IPS-15b (cell line): ENCODE data around the gene TMEM229A.

Experiments used
- H3K27me3 ChIP-seq: one replicate; pipeline ENCODE4 v1.6.1; 2013; ENCODE audit warnings: low read length; ENCODE audit not compliant: control insufficient read depth, insufficient read depth
- H3K36me3 ChIP-seq: one replicate; pipeline ENCODE4 v1.6.1; 2013; ENCODE audit warnings: low read length; ENCODE audit not compliant: control insufficient read depth, insufficient read depth
- H3K4me1 ChIP-seq: one replicate; pipeline ENCODE4 v1.6.1; 2013; ENCODE audit warnings: mild to moderate bottlenecking, low read length; ENCODE audit not compliant: control insufficient read depth, insufficient read depth
- H3K4me3 ChIP-seq: one replicate; pipeline ENCODE4 v1.5.1; 2013; ENCODE audit warnings: low read depth, low read length
- H3K9ac ChIP-seq: one replicate; pipeline ENCODE4 v1.6.1; 2013; ENCODE audit warnings: low read depth, mild to moderate bottlenecking, low read length
- H3K9me3 ChIP-seq: one replicate; pipeline ENCODE4 v1.6.1; 2013; ENCODE audit warnings: mild to moderate bottlenecking, low read length; ENCODE audit not compliant: control insufficient read depth, insufficient read depth

Gene TMEM229A

GRCh38 chr7:123998921-123999320, 33.9 kb downstream of the TMEM229A start:
- Histone ChIP-seq H3K9ac (no peak overlapping the region), H3K9me3 (no peaks in the 10 kb centered on the region), H3K4me3 (no peak overlapping the region), H3K4me1 (peaks cover 14% of the 10 kb centered on the region), H3K27me3 (no peaks in the 10 kb centered on the region), H3K36me3 (no peaks in the 10 kb centered on the region)

- Histone ChIP-seq H3K4me1 (peaks cover 14% of the 10 kb centered on the region), H3K27me3 (no peaks in the 10 kb centered on the region), H3K36me3 (no peaks in the 10 kb centered on the region), H3K9me3 (no peaks in the 10 kb centered on the region), H3K9ac (no peak overlapping the region), H3K4me3 (no peak overlapping the region)
Observed at GRCh38 chr7:123996327-123996625, 36.6 kb downstream of the TMEM229A start.

- Histone ChIP-seq H3K4me1 (peaks cover 14% of the 10 kb centered on the region), H3K27me3 (no peaks in the 10 kb centered on the region), H3K9ac (no peak overlapping the region), H3K9me3 (no peaks in the 10 kb centered on the region), H3K36me3 (no peaks in the 10 kb centered on the region), H3K4me3 (no peak overlapping the region)
Observed at GRCh38 chr7:123995617-123996326, 37.1 kb downstream of the TMEM229A start.

GRCh38 chr7:123994449-123994848, 38.4 kb downstream of the TMEM229A start:
- Histone ChIP-seq H3K9ac (no peak overlapping the region), H3K4me3 (no peak overlapping the region), H3K27me3 (no peaks in the 10 kb centered on the region), H3K9me3 (no peaks in the 10 kb centered on the region), H3K36me3 (no peaks in the 10 kb centered on the region), H3K4me1 (peaks cover 14% of the 10 kb centered on the region)

- no peak overlapping the region for H3K4me3 ChIP-seq
- H3K36me3 ChIP-seq, result no peaks in the 10 kb centered on the region
- H3K4me1 ChIP-seq, result peaks cover 14% of the 10 kb centered on the region
- no peak overlapping the region for H3K9ac ChIP-seq
- H3K27me3 ChIP-seq, result no peaks in the 10 kb centered on the region
- H3K9me3 ChIP-seq, result no peaks in the 10 kb centered on the region
Observed at GRCh38 chr7:123993996-123994395, 38.9 kb downstream of the TMEM229A start.

- Histone ChIP-seq H3K9me3 (no peaks in the 10 kb centered on the region), H3K4me1 (peaks cover 14% of the 10 kb centered on the region), H3K27me3 (no peaks in the 10 kb centered on the region), H3K36me3 (no peaks in the 10 kb centered on the region), H3K9ac (no peak overlapping the region), H3K4me3 (no peak overlapping the region)
Observed at GRCh38 chr7:123992913-123993518, 39.9 kb downstream of the TMEM229A start.

GRCh38 chr7:123987445-123987844, 45.4 kb downstream of the TMEM229A start:
- H3K27me3 ChIP-seq, result no peaks in the 10 kb centered on the region
- no peaks in the 10 kb centered on the region for H3K9me3 ChIP-seq
- H3K4me1 ChIP-seq, result no peaks in the 10 kb centered on the region
- no peak overlapping the region for H3K9ac ChIP-seq
- H3K36me3 ChIP-seq, result no peaks in the 10 kb centered on the region
- no peak overlapping the region for H3K4me3 ChIP-seq
